ENCODE results near the gene LUZP4. TPM values are rescaled to one million over a fixed set of nuclear protein-coding genes. Genes with fewer than 3 reads are reported as not detected.
A peak's percentile ranks its signal among the peaks of the same experiment; 100 is the strongest.
"Not testable (repeated sequence)": the region's sequence is repeated elsewhere in the genome, so short reads cannot be mapped to it uniquely, and the experiment has no call there.

The LUZP4 gene
- polyA plus RNA-seq, 5 donors, result not detected

GRCh38 chrX:115337491-115338144, 48.1 kb downstream of the LUZP4 start:
- DNase-seq, result no peak

- DNase-seq, result no peak
Measured at GRCh38 chrX:115339441-115340025, 50.0 kb downstream of the LUZP4 start.

- no peak for DNase-seq
Measured at GRCh38 chrX:115341421-115341820, 51.9 kb downstream of the LUZP4 start.

GRCh38 chrX:115344885-115345614, 55.5 kb downstream of the LUZP4 start:
- DNase-seq, result peak; percentile 89 to 92

GRCh38 chrX:115345615-115346014, 56.1 kb downstream of the LUZP4 start:
- no peak for DNase-seq

- DNase-seq, result not testable (repeated sequence)
Measured at GRCh38 chrX:115346738-115347137, 57.2 kb downstream of the LUZP4 start.

- no peak for DNase-seq
Measured at GRCh38 chrX:115348446-115349225, 59.1 kb downstream of the LUZP4 start.

GRCh38 chrX:115350711-115351381, 61.3 kb downstream of the LUZP4 start:
- DNase-seq, result no peak

GRCh38 chrX:115356369-115356768, 66.9 kb downstream of the LUZP4 start:
- DNase-seq, result no peak

Other genes with a start within 250 kb of the LUZP4 start
- not detected for gene RBMXL3, start 100.3 kb upstream of the LUZP4 start, polyA plus RNA-seq (ENCODE audit: insufficient read depth in 1 of 5, insufficient read length in 5 of 5, low replicate concordance in 1 of 5)
- 10 to 100 TPM; 10.9 to 20.1 (median 17.5) TPM for gene LRCH2, start 55.6 kb upstream of the LUZP4 start, polyA plus RNA-seq (ENCODE audit: insufficient read depth in 1 of 5, insufficient read length in 5 of 5, low replicate concordance in 1 of 5)